Upper lobe of left lung (tissue), 4 donors: ENCODE measurements around the gene NCOR2.

ENCODE experiments used
- CTCF ChIP-seq, 6 experiments: fragments of 450-650 bp in 4 of 6; fragments of 200-600 bp in 2 of 6; sonication (generic) in 2 of 6; IDR thresholded peaks; one replicate each; pipeline ENCODE4 v1.5.1; 2016 to 2019; ENCODE audit warnings: antibody characterized with exemption in 6 of 6
- EP300 ChIP-seq, 4 donors: sonication (generic); formaldehyde crosslinking; IDR thresholded peaks; one replicate each; pipeline ENCODE4 v1.5.1; 2017; ENCODE audit warnings: antibody characterized with exemption in 4 of 4, control low read depth in 2 of 4

GRCh38 chr12:124563401-124563800, 4.0 kb downstream of the NCOR2 start:
- TF ChIP-seq EP300 (IDR thresholded peaks at IDR 0.05) (no peak), CTCF (IDR thresholded peaks at IDR 0.05) (no peak)
